KOPT-K1 (cell line): ENCODE results near the gene EVA1A.

Experiments
- H3K27ac ChIP-seq: fragments of 200-600 bp; sonication (generic); 2 replicates; pipeline ENCODE4 v1.5.1; 2016; ENCODE audit warnings: antibody characterized with exemption, mild to moderate bottlenecking, low read depth, low read length; ENCODE audit not compliant: poor library complexity, severe bottlenecking
- H3K36me3 ChIP-seq: fragments of 200-600 bp; sonication (generic); 2 replicates; pipeline ENCODE4 v1.5.1; 2017; ENCODE audit warnings: antibody characterized with exemption, mild to moderate bottlenecking, low read length, moderate library complexity; ENCODE audit not compliant: insufficient read depth
- H3K9me3 ChIP-seq: fragments of 200-600 bp; sonication (generic); 2 replicates; pipeline ENCODE4 v1.5.1; 2017; ENCODE audit warnings: antibody characterized with exemption, low read length, mild to moderate bottlenecking; ENCODE audit not compliant: insufficient read depth, poor library complexity, severe bottlenecking

EVA1A gene

GRCh38 chr2:75597949-75598348 lies 37.2 kb upstream of the EVA1A start:
- Histone ChIP-seq H3K36me3 (no peaks in the 10 kb centered on the region), H3K9me3 (no peaks in the 10 kb centered on the region), H3K27ac (no peak overlapping the region)

GRCh38 chr2:75596784-75597183 lies 36.0 kb upstream of the EVA1A start:
- Histone ChIP-seq H3K9me3 (no peaks in the 10 kb centered on the region), H3K36me3 (no peaks in the 10 kb centered on the region), H3K27ac (no peak overlapping the region)

GRCh38 chr2:75595541-75596395 lies 35.0 kb upstream of the EVA1A start:
- Histone ChIP-seq H3K9me3 (no peaks in the 10 kb centered on the region), H3K36me3 (no peaks in the 10 kb centered on the region), H3K27ac (no peak overlapping the region)

GRCh38 chr2:75594596-75594995 lies 33.9 kb upstream of the EVA1A start:
- Histone ChIP-seq H3K27ac (no peak overlapping the region), H3K36me3 (no peaks in the 10 kb centered on the region), H3K9me3 (no peaks in the 10 kb centered on the region)

GRCh38 chr2:75592888-75593287 lies 32.1 kb upstream of the EVA1A start:
- Histone ChIP-seq H3K36me3 (no peaks in the 10 kb centered on the region), H3K27ac (no peak overlapping the region), H3K9me3 (no peaks in the 10 kb centered on the region)

- Histone ChIP-seq H3K36me3 (no peaks in the 10 kb centered on the region), H3K27ac (no peak overlapping the region)
These were observed 31.3 kb upstream of the EVA1A start for GRCh38 chr2:75592030-75592429.

GRCh38 chr2:75589391-75590105 lies 28.8 kb upstream of the EVA1A start:
- no peak overlapping the region for H3K27ac ChIP-seq
- H3K36me3 ChIP-seq, result no peaks in the 10 kb centered on the region
- no peaks in the 10 kb centered on the region for H3K9me3 ChIP-seq

More at GRCh38 chr2:75592030-75592429, 31.3 kb upstream of the EVA1A start:
- H3K9me3 ChIP-seq, result no peaks in the 10 kb centered on the region

GRCh38 chr2:75587954-75588587 lies 27.3 kb upstream of the EVA1A start:
- no peaks in the 10 kb centered on the region for H3K9me3 ChIP-seq
- H3K27ac ChIP-seq, result no peak overlapping the region
- H3K36me3 ChIP-seq, result no peaks in the 10 kb centered on the region

GRCh38 chr2:75586971-75587370 lies 26.2 kb upstream of the EVA1A start:
- no peak overlapping the region for H3K27ac ChIP-seq
- no peaks in the 10 kb centered on the region for H3K36me3 ChIP-seq
- H3K9me3 ChIP-seq, result no peaks in the 10 kb centered on the region

- Histone ChIP-seq H3K36me3 (no peaks in the 10 kb centered on the region), H3K27ac (no peak overlapping the region), H3K9me3 (no peaks in the 10 kb centered on the region)
These were observed 22.1 kb upstream of the EVA1A start for GRCh38 chr2:75582840-75583239.

GRCh38 chr2:75580606-75581005 lies 19.9 kb upstream of the EVA1A start:
- Histone ChIP-seq H3K36me3 (no peaks in the 10 kb centered on the region), H3K27ac (no peak overlapping the region), H3K9me3 (no peaks in the 10 kb centered on the region)

- Histone ChIP-seq H3K36me3 (no peaks in the 10 kb centered on the region), H3K9me3 (no peaks in the 10 kb centered on the region), H3K27ac (no peak overlapping the region)
These were observed 19.4 kb upstream of the EVA1A start for GRCh38 chr2:75580156-75580555.

- no peak overlapping the region for H3K27ac ChIP-seq
- H3K36me3 ChIP-seq, result no peaks in the 10 kb centered on the region
- H3K9me3 ChIP-seq, result no peaks in the 10 kb centered on the region
These were observed 18.4 kb upstream of the EVA1A start for GRCh38 chr2:75579186-75579585.

GRCh38 chr2:75577280-75577679 lies 16.5 kb upstream of the EVA1A start:
- Histone ChIP-seq H3K9me3 (no peaks in the 10 kb centered on the region), H3K27ac (no peak overlapping the region), H3K36me3 (no peaks in the 10 kb centered on the region)

- H3K27ac ChIP-seq, result no peak overlapping the region
- H3K36me3 ChIP-seq, result no peaks in the 10 kb centered on the region
- H3K9me3 ChIP-seq, result no peaks in the 10 kb centered on the region
These were observed 13.4 kb upstream of the EVA1A start for GRCh38 chr2:75574106-75574505.
